ENCODE data around the gene KIF18A.

- TF ChIP-seq RAD21 (CRISPR knock-in tag; conservative IDR thresholded peaks at IDR 0.05 in 1 of 2, IDR thresholded peaks at IDR 0.05 in 1 of 2) (no peak), GATA2 (CRISPR knock-in tag; IDR thresholded peaks at IDR 0.05) (no peak), PML (IDR thresholded peaks at IDR 0.05; ENCODE audit: low read length) (no peak), KDM4B (IDR thresholded peaks at IDR 0.05; ENCODE audit: borderline replicate concordance in 2 of 2, low read depth in 1 of 2) (no peak)
- TF ChIP-seq, protein P1, sequence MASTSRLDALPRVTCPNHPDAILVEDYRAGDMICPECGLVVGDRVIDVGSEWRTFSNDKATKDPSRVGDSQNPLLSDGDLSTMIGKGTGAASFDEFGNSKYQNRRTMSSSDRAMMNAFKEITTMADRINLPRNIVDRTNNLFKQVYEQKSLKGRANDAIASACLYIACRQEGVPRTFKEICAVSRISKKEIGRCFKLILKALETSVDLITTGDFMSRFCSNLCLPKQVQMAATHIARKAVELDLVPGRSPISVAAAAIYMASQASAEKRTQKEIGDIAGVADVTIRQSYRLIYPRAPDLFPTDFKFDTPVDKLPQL (IDR thresholded peaks at IDR 0.05; ENCODE audit: extremely low read depth, insufficient read length), result no peak
Measured at GRCh38 chr11:27976262-27976661, 131.7 kb downstream of the KIF18A start.

Measured in K562 (cell line).